ENCODE results near the gene KNCN. TPM values are rescaled to one million over a fixed set of nuclear protein-coding genes. Genes with fewer than 3 reads are reported as not detected.

KNCN gene
- total and polyA plus RNA-seq, 2 experiments from 2014 or later, result not detected

- Histone ChIP-seq H3K4me1 (ENCODE audit: insufficient read depth) (no peaks in the 10 kb centered on the region), H3K79me2 (replicated peaks; ENCODE audit: insufficient read depth) (no peaks in the 10 kb centered on the region), H3F3A (replicated peaks; ENCODE audit: low read depth) (no peaks in the 10 kb centered on the region), H3K4me2 (no peak overlapping the region), H3K27ac (ENCODE audit: low read depth) (no peak overlapping the region), H4K20me1 (replicated peaks; ENCODE audit: insufficient read depth) (no peaks in the 10 kb centered on the region), H3K9me2 (ENCODE audit: insufficient read depth) (no peaks in the 10 kb centered on the region), H2AFZ (no peak overlapping the region), H3K27me3 (ENCODE audit: insufficient read depth) (no peaks in the 10 kb centered on the region), H3K4me3 (no peak overlapping the region), H3K36me3 (ENCODE audit: insufficient read depth) (no peaks in the 10 kb centered on the region; the same call in 1 of the 2 replicates)
- TF ChIP-seq NANOG (IDR thresholded peaks at IDR 0.05; ENCODE audit: borderline replicate concordance) (no peak), ETS1 (IDR thresholded peaks at IDR 0.05) (no peak), EZH2phosphoT487 (IDR thresholded peaks at IDR 0.05; ENCODE audit: unreplicated experiment) (no peak), STAT1 (IDR thresholded peaks at IDR 0.05; ENCODE audit: unreplicated experiment) (no peak), REST (IDR thresholded peaks at IDR 0.05; ENCODE audit: unreplicated experiment) (no peak), ZNF331 (CRISPR knock-in tag; IDR thresholded peaks at IDR 0.05; ENCODE audit: low read depth) (no peak), EZH2 (IDR thresholded peaks at IDR 0.05; ENCODE audit: low read depth, unreplicated experiment) (no peak), JUNB (IDR thresholded peaks at IDR 0.05; ENCODE audit: unreplicated experiment) (no peak)
- TF ChIP-seq, protein P1, sequence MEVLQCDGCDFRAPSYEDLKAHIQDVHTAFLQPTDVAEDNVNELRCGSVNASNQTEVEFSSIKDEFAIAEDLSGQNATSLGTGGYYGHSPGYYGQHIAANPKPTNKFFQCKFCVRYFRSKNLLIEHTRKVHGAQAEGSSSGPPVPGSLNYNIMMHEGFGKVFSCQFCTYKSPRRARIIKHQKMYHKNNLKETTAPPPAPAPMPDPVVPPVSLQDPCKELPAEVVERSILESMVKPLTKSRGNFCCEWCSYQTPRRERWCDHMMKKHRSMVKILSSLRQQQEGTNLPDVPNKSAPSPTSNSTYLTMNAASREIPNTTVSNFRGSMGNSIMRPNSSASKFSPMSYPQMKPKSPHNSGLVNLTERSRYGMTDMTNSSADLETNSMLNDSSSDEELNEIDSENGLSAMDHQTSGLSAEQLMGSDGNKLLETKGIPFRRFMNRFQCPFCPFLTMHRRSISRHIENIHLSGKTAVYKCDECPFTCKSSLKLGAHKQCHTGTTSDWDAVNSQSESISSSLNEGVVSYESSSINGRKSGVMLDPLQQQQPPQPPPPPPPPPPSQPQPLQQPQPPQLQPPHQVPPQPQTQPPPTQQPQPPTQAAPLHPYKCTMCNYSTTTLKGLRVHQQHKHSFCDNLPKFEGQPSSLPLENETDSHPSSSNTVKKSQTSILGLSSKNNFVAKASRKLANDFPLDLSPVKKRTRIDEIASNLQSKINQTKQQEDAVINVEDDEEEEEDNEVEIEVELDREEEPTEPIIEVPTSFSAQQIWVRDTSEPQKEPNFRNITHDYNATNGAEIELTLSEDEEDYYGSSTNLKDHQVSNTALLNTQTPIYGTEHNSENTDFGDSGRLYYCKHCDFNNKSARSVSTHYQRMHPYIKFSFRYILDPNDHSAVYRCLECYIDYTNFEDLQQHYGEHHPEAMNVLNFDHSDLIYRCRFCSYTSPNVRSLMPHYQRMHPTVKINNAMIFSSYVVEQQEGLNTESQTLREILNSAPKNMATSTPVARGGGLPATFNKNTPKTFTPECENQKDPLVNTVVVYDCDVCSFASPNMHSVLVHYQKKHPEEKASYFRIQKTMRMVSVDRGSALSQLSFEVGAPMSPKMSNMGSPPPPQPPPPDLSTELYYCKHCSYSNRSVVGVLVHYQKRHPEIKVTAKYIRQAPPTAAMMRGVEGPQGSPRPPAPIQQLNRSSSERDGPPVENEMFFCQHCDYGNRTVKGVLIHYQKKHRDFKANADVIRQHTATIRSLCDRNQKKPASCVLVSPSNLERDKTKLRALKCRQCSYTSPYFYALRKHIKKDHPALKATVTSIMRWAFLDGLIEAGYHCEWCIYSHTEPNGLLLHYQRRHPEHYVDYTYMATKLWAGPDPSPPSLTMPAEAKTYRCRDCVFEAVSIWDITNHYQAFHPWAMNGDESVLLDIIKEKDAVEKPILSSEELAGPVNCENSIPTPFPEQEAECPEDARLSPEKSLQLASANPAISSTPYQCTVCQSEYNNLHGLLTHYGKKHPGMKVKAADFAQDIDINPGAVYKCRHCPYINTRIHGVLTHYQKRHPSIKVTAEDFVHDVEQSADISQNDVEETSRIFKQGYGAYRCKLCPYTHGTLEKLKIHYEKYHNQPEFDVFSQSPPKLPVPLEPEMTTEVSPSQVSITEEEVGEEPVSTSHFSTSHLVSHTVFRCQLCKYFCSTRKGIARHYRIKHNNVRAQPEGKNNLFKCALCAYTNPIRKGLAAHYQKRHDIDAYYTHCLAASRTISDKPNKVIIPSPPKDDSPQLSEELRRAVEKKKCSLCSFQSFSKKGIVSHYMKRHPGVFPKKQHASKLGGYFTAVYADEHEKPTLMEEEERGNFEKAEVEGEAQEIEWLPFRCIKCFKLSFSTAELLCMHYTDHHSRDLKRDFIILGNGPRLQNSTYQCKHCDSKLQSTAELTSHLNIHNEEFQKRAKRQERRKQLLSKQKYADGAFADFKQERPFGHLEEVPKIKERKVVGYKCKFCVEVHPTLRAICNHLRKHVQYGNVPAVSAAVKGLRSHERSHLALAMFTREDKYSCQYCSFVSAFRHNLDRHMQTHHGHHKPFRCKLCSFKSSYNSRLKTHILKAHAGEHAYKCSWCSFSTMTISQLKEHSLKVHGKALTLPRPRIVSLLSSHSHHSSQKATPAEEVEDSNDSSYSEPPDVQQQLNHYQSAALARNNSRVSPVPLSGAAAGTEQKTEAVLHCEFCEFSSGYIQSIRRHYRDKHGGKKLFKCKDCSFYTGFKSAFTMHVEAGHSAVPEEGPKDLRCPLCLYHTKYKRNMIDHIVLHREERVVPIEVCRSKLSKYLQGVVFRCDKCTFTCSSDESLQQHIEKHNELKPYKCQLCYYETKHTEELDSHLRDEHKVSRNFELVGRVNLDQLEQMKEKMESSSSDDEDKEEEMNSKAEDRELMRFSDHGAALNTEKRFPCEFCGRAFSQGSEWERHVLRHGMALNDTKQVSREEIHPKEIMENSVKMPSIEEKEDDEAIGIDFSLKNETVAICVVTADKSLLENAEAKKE (CRISPR knock-in tag; IDR thresholded peaks at IDR 0.05), result no peak
- TF ChIP-seq, protein P2, sequence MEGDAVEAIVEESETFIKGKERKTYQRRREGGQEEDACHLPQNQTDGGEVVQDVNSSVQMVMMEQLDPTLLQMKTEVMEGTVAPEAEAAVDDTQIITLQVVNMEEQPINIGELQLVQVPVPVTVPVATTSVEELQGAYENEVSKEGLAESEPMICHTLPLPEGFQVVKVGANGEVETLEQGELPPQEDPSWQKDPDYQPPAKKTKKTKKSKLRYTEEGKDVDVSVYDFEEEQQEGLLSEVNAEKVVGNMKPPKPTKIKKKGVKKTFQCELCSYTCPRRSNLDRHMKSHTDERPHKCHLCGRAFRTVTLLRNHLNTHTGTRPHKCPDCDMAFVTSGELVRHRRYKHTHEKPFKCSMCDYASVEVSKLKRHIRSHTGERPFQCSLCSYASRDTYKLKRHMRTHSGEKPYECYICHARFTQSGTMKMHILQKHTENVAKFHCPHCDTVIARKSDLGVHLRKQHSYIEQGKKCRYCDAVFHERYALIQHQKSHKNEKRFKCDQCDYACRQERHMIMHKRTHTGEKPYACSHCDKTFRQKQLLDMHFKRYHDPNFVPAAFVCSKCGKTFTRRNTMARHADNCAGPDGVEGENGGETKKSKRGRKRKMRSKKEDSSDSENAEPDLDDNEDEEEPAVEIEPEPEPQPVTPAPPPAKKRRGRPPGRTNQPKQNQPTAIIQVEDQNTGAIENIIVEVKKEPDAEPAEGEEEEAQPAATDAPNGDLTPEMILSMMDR (conservative IDR thresholded peaks at IDR 0.05; ENCODE audit: low read depth in 2 of 2), result no peak
- H3K9me3 Mint-ChIP-seq, result no peaks in the 10 kb centered on the region
- H3K27ac Mint-ChIP-seq, result no peak overlapping the region
- DNase-seq (ENCODE audit: low spot score) (no peak), ATAC-seq (no peak)
- H3K27me3 Mint-ChIP-seq (ENCODE audit: insufficient read depth, low read depth, poor library complexity), result peaks cover 4% of the 10 kb centered on the region
- H3K36me3 Mint-ChIP-seq (ENCODE audit: low read depth), result peaks cover 6% of the 10 kb centered on the region; the same call in 1 of the 3 replicates
- H3K4me3 Mint-ChIP-seq, result no peak overlapping the region
- H3K4me1 Mint-ChIP-seq, result peaks cover 29% of the 10 kb centered on the region
Observed at GRCh38 chr1:46580140-46580903, 28.9 kb upstream of the KNCN start.
